GM12878 (cell line): Measurements from ENCODE around the gene NEO1. TPM values are rescaled to one million over a fixed set of nuclear protein-coding genes. Genes with fewer than 3 reads are reported as not detected.

Experiments used
- ATAC-seq: fragments of 200-7000 bp; cut with Tn5 transposase; 3 replicates; pipeline ENCODE4 v1.9.1; 2020; ENCODE audit warnings: mild to moderate bottlenecking, moderate library complexity
- BruUV-seq: library from RNA; stranded (reverse); fragments of 400-500 nt; replicated peaks from 2 replicates; lab custom pipeline; 2021; lab: Mats Ljungman, UMichigan
- CTCF ChIA-PET: fragments of 300-600 bp; sonication (Branson Sonifier 250); formaldehyde crosslinking; extraction: SDS; loops from one replicate; lab custom pipeline; 2021; ENCODE audit warnings: inconsistent platforms; lab: Yijun Ruan, JAX
- POLR2A ChIA-PET: fragments of 350-600 bp; formaldehyde crosslinking; extraction: SDS; loops from one replicate; lab custom pipeline; 2021; ENCODE audit warnings: inconsistent platforms; lab: Charles Lee
- RAD21 ChIA-PET: fragments of 300-600 bp; sonication (Branson Sonifier 250); formaldehyde crosslinking; loops from one replicate; lab custom pipeline; 2023; ENCODE audit warnings: antibody characterized with exemption; ENCODE audit not compliant: unreplicated experiment; lab: Charles Lee
- SMC1A ChIA-PET: fragments of 300-600 bp; sonication (Branson Sonifier 250); formaldehyde crosslinking; loops from one replicate; lab custom pipeline; 2023; ENCODE audit not compliant: unreplicated experiment, uncharacterized antibody; lab: Charles Lee
- DNase-seq: peaks from one replicate; pipeline ENCODE4 v3.0.0-alpha.2; 2011; ENCODE audit warnings: low read depth, low spot score
- FAIRE-seq: peaks from 3 replicates; lab custom pipeline; 2011; peaks lifted over from hg19 to GRCh38; lab: Jason Lieb, UNC
- H2AFZ ChIP-seq: 2 replicates; pipeline ENCODE4 v1.6.0; 2011; ENCODE audit warnings: low read depth, low read length, control low read depth; ENCODE audit not compliant: control insufficient read depth
- H3K27ac ChIP-seq: 2 replicates; pipeline ENCODE4 v1.5.1; 2011; ENCODE audit warnings: control low read depth; ENCODE audit not compliant: control insufficient read depth, insufficient read depth
- H3K27me3 ChIP-seq, 2 experiments: replicated peaks in 1 of 2; 2 replicates each; pipeline versions ENCODE4 v1.6.0 to v1.6.1; 2011; ENCODE audit warnings: low read length in 1 of 2; ENCODE audit not compliant: control insufficient read depth in 2 of 2, insufficient read depth in 2 of 2
- H3K36me3 ChIP-seq, 2 experiments: 2 replicates each; pipeline ENCODE4 v1.5.1; 2011; ENCODE audit warnings: low read length in 1 of 2; ENCODE audit not compliant: control insufficient read depth in 2 of 2, insufficient read depth in 2 of 2
- H3K4me1 ChIP-seq: 2 replicates; pipeline ENCODE4 v1.6.1; 2011; ENCODE audit warnings: mild to moderate bottlenecking, low read length, moderate library complexity, mixed read lengths; ENCODE audit not compliant: control insufficient read depth, insufficient read depth
- H3K4me2 ChIP-seq: 2 replicates; pipeline ENCODE4 v1.6.0; 2011; ENCODE audit warnings: control low read depth; ENCODE audit not compliant: control insufficient read depth, insufficient read depth
- H3K4me3 ChIP-seq: fragments of 200-600 bp; sonication (generic); 2 replicates; pipeline ENCODE4 v1.5.1; 2016
- H3K79me2 ChIP-seq: 2 replicates; pipeline ENCODE4 v1.6.0; 2011; ENCODE audit warnings: low read length; ENCODE audit not compliant: control insufficient read depth, insufficient read depth
- H3K9ac ChIP-seq: 2 replicates; pipeline ENCODE4 v1.8.0; 2011; ENCODE audit warnings: low read length, control low read depth, mixed read lengths; ENCODE audit not compliant: control insufficient read depth, insufficient read depth
- H3K9me3 ChIP-seq: replicated peaks from 3 replicates; pipeline ENCODE4 v1.5.1; 2011; ENCODE audit warnings: mild to moderate bottlenecking, low read length; ENCODE audit not compliant: control insufficient read depth, insufficient read depth
- H4K20me1 ChIP-seq: 2 replicates; pipeline ENCODE4 v1.6.0; 2011; ENCODE audit not compliant: control insufficient read depth, insufficient read depth
- BMI1 ChIP-seq: fragments of 450-650 bp; IDR thresholded peaks from 2 replicates; pipeline ENCODE4 v1.6.1; 2016; ENCODE audit warnings: mild to moderate bottlenecking, moderate library complexity, borderline replicate concordance
- CREB1 ChIP-seq: IDR thresholded peaks from 2 replicates; pipeline ENCODE4 v1.6.1; 2012; ENCODE audit warnings: low read depth, mild to moderate bottlenecking, inconsistent platforms
- CREM ChIP-seq: IDR thresholded peaks from 2 replicates; pipeline ENCODE4 v1.6.1; 2014; ENCODE audit warnings: antibody characterized with exemption, low read depth
- HDAC6 ChIP-seq: fragments of 200-600 bp; sonication (generic); IDR thresholded peaks from one replicate; pipeline ENCODE4 v1.8.0; 2017; ENCODE audit warnings: antibody characterized with exemption; ENCODE audit not compliant: unreplicated experiment
- POLR2AphosphoS5 ChIP-seq: IDR thresholded peaks from 2 replicates; pipeline ENCODE4 v1.6.1; 2011; ENCODE audit warnings: mild to moderate bottlenecking, low read length, inconsistent platforms
- RB1 ChIP-seq: fragments of 450-650 bp; formaldehyde crosslinking; IDR thresholded peaks from 2 replicates; pipeline ENCODE4 v1.6.1; 2017; ENCODE audit warnings: mild to moderate bottlenecking, borderline replicate concordance
- RUNX3 ChIP-seq: IDR thresholded peaks from 2 replicates; pipeline ENCODE4 v1.6.1; 2012; ENCODE audit warnings: low read length, inconsistent platforms
- SUZ12 ChIP-seq: fragments of 200-600 bp; sonication (generic); IDR thresholded peaks from one replicate; pipeline ENCODE4 v1.6.1; 2018; ENCODE audit warnings: antibody characterized with exemption, mild to moderate bottlenecking; ENCODE audit not compliant: unreplicated experiment
- ZBTB40 ChIP-seq: fragments of 450-650 bp; IDR thresholded peaks from 2 replicates; pipeline ENCODE4 v1.6.1; 2016; ENCODE audit warnings: mild to moderate bottlenecking, moderate library complexity, borderline replicate concordance
- WGBS: methylation state at CpG from one replicate; pipeline ENCODE4 v1.1.6; 2016; ENCODE audit warnings: low lambda C conversion rate; ENCODE audit not compliant: insufficient replicate concordance, insufficient coverage; ENCODE audit errors: missing lambda C conversion rate; 5-methylcytosine and 5-hydroxymethylcytosine counted together
- in situ Hi-C: fragments of 300-500 bp; cut with MboI; formaldehyde crosslinking; loops from 9 replicates; pipeline ENCODE4 v1.14.3; 2018; ENCODE audit warnings: mixed read lengths
- intact Hi-C: fragments of 100-400 bp; cut with micrococcal nuclease; formaldehyde crosslinking; loops from one replicate; pipeline ENCODE4 v1.14.2; 2022; ENCODE audit not compliant: unreplicated experiment
- polyA plus RNA-seq, 11 experiments: library from polyadenylated mRNA; depleted of rRNA in 4 of 11; unstranded in 6 of 11; stranded (reverse) in 5 of 11; fragments of >200 nt; fragmentation: Nextera tagmentation in 4 of 11; fragmentation: Illumina TruSeq in 1 of 11; extraction: Ambion mirVana in 4 of 11; extraction: Trizol in 1 of 11; gene quantifications; 1 replicate in 1 of 11; 2 replicates in 10 of 11; pipeline versions ENCODE4 v1.2.1 to v1.2.3, GENCODE V29; 2011 to 2016; ENCODE audit warnings: inconsistent platforms in 2 of 11, missing spikeins in 2 of 11, low read depth in 1 of 11
- total RNA-seq, 4 experiments: library from RNA; depleted of rRNA in 3 of 4; stranded (reverse); fragments of >200 nt in 3 of 4; fragmentation: Illumina TruSeq in 1 of 4; extraction: Trizol in 1 of 4; gene quantifications; 2 replicates each; pipeline versions ENCODE4 v1.2.1 to v1.2.3, GENCODE V29; 2013 to 2021
- TF ChIP-seq, protein P1 (sequence below), 3 experiments: IDR thresholded peaks in 2 of 3; conservative IDR thresholded peaks in 1 of 3; 2 replicates each; pipeline ENCODE4 v1.5.1; 2011; ENCODE audit warnings: low read depth in 3 of 3, low read length in 3 of 3, mild to moderate bottlenecking in 3 of 3, control low read depth in 2 of 3, moderate library complexity in 2 of 3, inconsistent platforms in 1 of 3, mixed read lengths in 1 of 3; ENCODE audit not compliant: control insufficient read depth in 2 of 3, insufficient read depth in 1 of 3; ENCODE audit errors: extremely low read depth in 1 of 3
- TF ChIP-seq, protein P2 (sequence below): IDR thresholded peaks from 2 replicates; pipeline ENCODE4 v1.6.1; 2011; ENCODE audit warnings: borderline replicate concordance, low read depth, mild to moderate bottlenecking, moderate library complexity, low read length; ENCODE audit not compliant: insufficient read depth, poor library complexity, severe bottlenecking
- TF ChIP-seq, protein P3 (sequence below): IDR thresholded peaks from 2 replicates; pipeline ENCODE4 v1.6.1; 2012; ENCODE audit warnings: mild to moderate bottlenecking, low read depth, low read length

NEO1 gene
- total and polyA plus RNA-seq, 10 of the 15 experiments (the other 5 are each of a cell fraction or from before 2014, with no cell fraction given) = 0.03 to 2.0 (median 0.32) TPM

- Histone ChIP-seq H3K27me3 (peaks cover 0 to 6% of the 10 kb centered on the region in 2 experiments; a peak in 3 of 4 replicates), H3K36me3 (no peaks in the 10 kb centered on the region), H3K4me3 (no peak overlapping the region), H3K79me2 (no peaks in the 10 kb centered on the region), H3K27ac (no peak overlapping the region), H3K9me3 (no peaks in the 10 kb centered on the region), H3K4me2 (no peak overlapping the region), H4K20me1 (no peaks in the 10 kb centered on the region), H3K9ac (no peak overlapping the region), H3K4me1 (no peaks in the 10 kb centered on the region), H2AFZ (no peak overlapping the region)
- CTCF ChIA-PET = no interaction called here
- in situ Hi-C loops (no loop called here), intact Hi-C loops (no loop called here)
- DNase-seq (no peak), ATAC-seq (no peak), FAIRE-seq (no peak)
- WGBS = 49% methylated on average over 3 of the region's 3 CpGs
- POLR2A ChIA-PET = no interaction called here
- SMC1A ChIA-PET = interaction anchor here (0.6 kb wide), 1 partner anchor 295 kb away, joined by 3 read pairs; no protein-coding TSS in a partner anchor
- RAD21 ChIA-PET = no interaction called here
- TF ChIP-seq, protein P1, sequence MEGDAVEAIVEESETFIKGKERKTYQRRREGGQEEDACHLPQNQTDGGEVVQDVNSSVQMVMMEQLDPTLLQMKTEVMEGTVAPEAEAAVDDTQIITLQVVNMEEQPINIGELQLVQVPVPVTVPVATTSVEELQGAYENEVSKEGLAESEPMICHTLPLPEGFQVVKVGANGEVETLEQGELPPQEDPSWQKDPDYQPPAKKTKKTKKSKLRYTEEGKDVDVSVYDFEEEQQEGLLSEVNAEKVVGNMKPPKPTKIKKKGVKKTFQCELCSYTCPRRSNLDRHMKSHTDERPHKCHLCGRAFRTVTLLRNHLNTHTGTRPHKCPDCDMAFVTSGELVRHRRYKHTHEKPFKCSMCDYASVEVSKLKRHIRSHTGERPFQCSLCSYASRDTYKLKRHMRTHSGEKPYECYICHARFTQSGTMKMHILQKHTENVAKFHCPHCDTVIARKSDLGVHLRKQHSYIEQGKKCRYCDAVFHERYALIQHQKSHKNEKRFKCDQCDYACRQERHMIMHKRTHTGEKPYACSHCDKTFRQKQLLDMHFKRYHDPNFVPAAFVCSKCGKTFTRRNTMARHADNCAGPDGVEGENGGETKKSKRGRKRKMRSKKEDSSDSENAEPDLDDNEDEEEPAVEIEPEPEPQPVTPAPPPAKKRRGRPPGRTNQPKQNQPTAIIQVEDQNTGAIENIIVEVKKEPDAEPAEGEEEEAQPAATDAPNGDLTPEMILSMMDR (IDR thresholded peaks at IDR 0.05 in 2 of 3, conservative IDR thresholded peaks at IDR 0.05 in 1 of 3; ENCODE audit: control insufficient read depth in 2 of 3, extremely low read depth in 1 of 3, insufficient read depth in 1 of 3, low read depth in 3 of 3, low read length in 3 of 3) = no peak
- TF ChIP-seq CREB1 = no peak
- TF ChIP-seq POLR2AphosphoS5 = no peak
- no peak for TF ChIP-seq BMI1
- TF ChIP-seq RUNX3 = no peak
- TF ChIP-seq HDAC6 = no peak
- no peak for TF ChIP-seq ZBTB40
- TF ChIP-seq CREM = no peak
- TF ChIP-seq RB1 = no peak
- TF ChIP-seq, protein P2, sequence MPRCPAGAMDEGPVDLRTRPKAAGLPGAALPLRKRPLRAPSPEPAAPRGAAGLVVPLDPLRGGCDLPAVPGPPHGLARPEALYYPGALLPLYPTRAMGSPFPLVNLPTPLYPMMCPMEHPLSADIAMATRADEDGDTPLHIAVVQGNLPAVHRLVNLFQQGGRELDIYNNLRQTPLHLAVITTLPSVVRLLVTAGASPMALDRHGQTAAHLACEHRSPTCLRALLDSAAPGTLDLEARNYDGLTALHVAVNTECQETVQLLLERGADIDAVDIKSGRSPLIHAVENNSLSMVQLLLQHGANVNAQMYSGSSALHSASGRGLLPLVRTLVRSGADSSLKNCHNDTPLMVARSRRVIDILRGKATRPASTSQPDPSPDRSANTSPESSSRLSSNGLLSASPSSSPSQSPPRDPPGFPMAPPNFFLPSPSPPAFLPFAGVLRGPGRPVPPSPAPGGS = no peak
- TF ChIP-seq, protein P3, sequence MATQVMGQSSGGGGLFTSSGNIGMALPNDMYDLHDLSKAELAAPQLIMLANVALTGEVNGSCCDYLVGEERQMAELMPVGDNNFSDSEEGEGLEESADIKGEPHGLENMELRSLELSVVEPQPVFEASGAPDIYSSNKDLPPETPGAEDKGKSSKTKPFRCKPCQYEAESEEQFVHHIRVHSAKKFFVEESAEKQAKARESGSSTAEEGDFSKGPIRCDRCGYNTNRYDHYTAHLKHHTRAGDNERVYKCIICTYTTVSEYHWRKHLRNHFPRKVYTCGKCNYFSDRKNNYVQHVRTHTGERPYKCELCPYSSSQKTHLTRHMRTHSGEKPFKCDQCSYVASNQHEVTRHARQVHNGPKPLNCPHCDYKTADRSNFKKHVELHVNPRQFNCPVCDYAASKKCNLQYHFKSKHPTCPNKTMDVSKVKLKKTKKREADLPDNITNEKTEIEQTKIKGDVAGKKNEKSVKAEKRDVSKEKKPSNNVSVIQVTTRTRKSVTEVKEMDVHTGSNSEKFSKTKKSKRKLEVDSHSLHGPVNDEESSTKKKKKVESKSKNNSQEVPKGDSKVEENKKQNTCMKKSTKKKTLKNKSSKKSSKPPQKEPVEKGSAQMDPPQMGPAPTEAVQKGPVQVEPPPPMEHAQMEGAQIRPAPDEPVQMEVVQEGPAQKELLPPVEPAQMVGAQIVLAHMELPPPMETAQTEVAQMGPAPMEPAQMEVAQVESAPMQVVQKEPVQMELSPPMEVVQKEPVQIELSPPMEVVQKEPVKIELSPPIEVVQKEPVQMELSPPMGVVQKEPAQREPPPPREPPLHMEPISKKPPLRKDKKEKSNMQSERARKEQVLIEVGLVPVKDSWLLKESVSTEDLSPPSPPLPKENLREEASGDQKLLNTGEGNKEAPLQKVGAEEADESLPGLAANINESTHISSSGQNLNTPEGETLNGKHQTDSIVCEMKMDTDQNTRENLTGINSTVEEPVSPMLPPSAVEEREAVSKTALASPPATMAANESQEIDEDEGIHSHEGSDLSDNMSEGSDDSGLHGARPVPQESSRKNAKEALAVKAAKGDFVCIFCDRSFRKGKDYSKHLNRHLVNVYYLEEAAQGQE = no peak
- no peak for TF ChIP-seq SUZ12
- no TSS peak for BruUV-seq
These were observed 33.1 kb upstream of the NEO1 start for GRCh38 chr15:73019154-73019553.
